ENCODE data around the gene ODF2.

ODF2 gene

GRCh38 chr9:128484686-128485413 lies 29.0 kb downstream of the ODF2 start:
- no peak for TF ChIP-seq CTCF (IDR thresholded peaks at IDR 0.05; ENCODE audit: low read depth, low read length)
- no peak overlapping the region for H3K4me3 ChIP-seq (ENCODE audit: low read depth, low read length)

GRCh38 chr9:128485414-128485855 lies 29.6 kb downstream of the ODF2 start:
- no peak overlapping the region for H3K4me3 ChIP-seq (ENCODE audit: low read depth, low read length)
- TF ChIP-seq CTCF (IDR thresholded peaks at IDR 0.05; ENCODE audit: low read depth, low read length): no peak

- no peak for TF ChIP-seq CTCF (IDR thresholded peaks at IDR 0.05; ENCODE audit: low read depth, low read length)
- no peak overlapping the region for H3K4me3 ChIP-seq (ENCODE audit: low read depth, low read length)
Measured at GRCh38 chr9:128486201-128486600, 30.4 kb downstream of the ODF2 start.

GRCh38 chr9:128493424-128493823 lies 37.6 kb downstream of the ODF2 start:
- TF ChIP-seq CTCF (IDR thresholded peaks at IDR 0.05; ENCODE audit: low read depth, low read length): no peak
- H3K4me3 ChIP-seq (ENCODE audit: low read depth, low read length): no peak overlapping the region

GRCh38 chr9:128494108-128494745 lies 38.4 kb downstream of the ODF2 start:
- H3K4me3 ChIP-seq (ENCODE audit: low read depth, low read length): no peak overlapping the region
- TF ChIP-seq CTCF (IDR thresholded peaks at IDR 0.05; ENCODE audit: low read depth, low read length): no peak

- no peak for TF ChIP-seq CTCF (IDR thresholded peaks at IDR 0.05; ENCODE audit: low read depth, low read length)
- no peak overlapping the region for H3K4me3 ChIP-seq (ENCODE audit: low read depth, low read length)
Measured at GRCh38 chr9:128494746-128495129, 38.9 kb downstream of the ODF2 start.

GRCh38 chr9:128495296-128495695 lies 39.5 kb downstream of the ODF2 start:
- H3K4me3 ChIP-seq (ENCODE audit: low read depth, low read length): no peak overlapping the region
- TF ChIP-seq CTCF (IDR thresholded peaks at IDR 0.05; ENCODE audit: low read depth, low read length): no peak
